CD14-positive monocyte (primary cell): ENCODE results near the gene CCDC141. TPM values are rescaled to one million over a fixed set of nuclear protein-coding genes. Genes with fewer than 3 reads are reported as not detected.

Experiments used
- DNase-seq, 3 donors: peaks; one replicate each; pipeline ENCODE4 v3.0.0-alpha.2; 2011 to 2022
- H2AFZ ChIP-seq: 2 replicates; pipeline ENCODE4 v1.6.0; 2012; ENCODE audit warnings: mild to moderate bottlenecking, low read depth, low read length, inconsistent platforms; ENCODE audit not compliant: insufficient read depth, poor library complexity, severe bottlenecking
- H3K27ac ChIP-seq, 2 donors: 1 replicate in 1 of 2; 2 replicates in 1 of 2; pipeline ENCODE4 v1.5.1; 2012 to 2013; ENCODE audit warnings: low read length in 2 of 2, control low read depth in 1 of 2, inconsistent platforms in 1 of 2, low read depth in 1 of 2, mild to moderate bottlenecking in 1 of 2
- H3K27me3 ChIP-seq, 2 donors: one replicate each; pipeline versions ENCODE4 v1.6.0 to v1.6.1; 2011 to 2013; ENCODE audit warnings: low read length in 2 of 2; ENCODE audit not compliant: control insufficient read depth in 2 of 2, insufficient read depth in 2 of 2
- H3K36me3 ChIP-seq, 2 donors: replicated peaks in 1 of 2; 1 replicate in 1 of 2; 2 replicates in 1 of 2; pipeline versions ENCODE4 v1.5.1 to v1.6.1; 2012 to 2013; ENCODE audit warnings: low read length in 2 of 2, control low read depth in 1 of 2, inconsistent platforms in 1 of 2, mild to moderate bottlenecking in 1 of 2; ENCODE audit not compliant: insufficient read depth in 2 of 2, control insufficient read depth in 1 of 2
- H3K4me1 ChIP-seq, 2 donors: 1 replicate in 1 of 2; 2 replicates in 1 of 2; pipeline versions ENCODE4 v1.5.1 to v1.6.1; 2012 to 2013; ENCODE audit warnings: low read length in 2 of 2, control low read depth in 1 of 2, inconsistent platforms in 1 of 2, mild to moderate bottlenecking in 1 of 2, moderate library complexity in 1 of 2; ENCODE audit not compliant: insufficient read depth in 2 of 2, control insufficient read depth in 1 of 2
- H3K4me2 ChIP-seq: replicated peaks from 2 replicates; pipeline ENCODE3; 2012; ENCODE audit warnings: low read length, moderate library complexity, mild to moderate bottlenecking; ENCODE audit not compliant: poor library complexity, severe bottlenecking; ENCODE audit errors: extremely low read depth
- H3K4me3 ChIP-seq, 3 experiments: fragments of 200-600 bp in 1 of 3; sonication (generic) in 1 of 3; replicated peaks in 1 of 3; 1 replicate in 2 of 3; 2 replicates in 1 of 3; pipeline ENCODE4 v1.5.1; 2011 to 2013; ENCODE audit warnings: low read length in 3 of 3, mild to moderate bottlenecking in 3 of 3, control low read depth in 2 of 3, low read depth in 2 of 3, inconsistent platforms in 1 of 3, moderate library complexity in 1 of 3
- H3K79me2 ChIP-seq: 2 replicates; pipeline ENCODE4 v1.6.0; 2012; ENCODE audit warnings: mild to moderate bottlenecking, control low read depth, inconsistent platforms, low read length, moderate library complexity; ENCODE audit not compliant: insufficient read depth
- H3K9ac ChIP-seq: 2 replicates; pipeline ENCODE4 v1.6.0; 2017; ENCODE audit warnings: low read length, mild to moderate bottlenecking; ENCODE audit not compliant: insufficient read depth, poor library complexity, severe bottlenecking
- H3K9me3 ChIP-seq, 2 donors: replicated peaks in 1 of 2; 1 replicate in 1 of 2; 2 replicates in 1 of 2; pipeline versions ENCODE4 v1.5.1 to v1.6.1; 2012 to 2013; ENCODE audit warnings: low read length in 2 of 2, control low read depth in 1 of 2; ENCODE audit not compliant: control insufficient read depth in 1 of 2, insufficient read depth in 1 of 2
- H4K20me1 ChIP-seq: 2 replicates; pipeline ENCODE4 v1.6.0; 2012; ENCODE audit warnings: mild to moderate bottlenecking, low read length, control low read depth, moderate library complexity; ENCODE audit not compliant: insufficient read depth
- H3K27ac Mint-ChIP-seq, 7 donors: one replicate each; pipeline ENCODE4 v1.8.0; 2020; ENCODE audit warnings: mild to moderate bottlenecking in 7 of 7, mixed read lengths in 7 of 7, moderate library complexity in 6 of 7, inconsistent platforms in 2 of 7
- H3K27me3 Mint-ChIP-seq, 3 donors: one replicate each; pipeline ENCODE4 v1.8.0; 2021 to 2022; ENCODE audit warnings: low read depth in 3 of 3, mild to moderate bottlenecking in 3 of 3, mixed read lengths in 3 of 3, moderate library complexity in 3 of 3, inconsistent platforms in 1 of 3
- H3K36me3 Mint-ChIP-seq, 2 donors: one replicate each; pipeline ENCODE4 v1.8.0; 2020; ENCODE audit warnings: mixed read lengths in 2 of 2, inconsistent platforms in 1 of 2, mild to moderate bottlenecking in 1 of 2
- H3K4me1 Mint-ChIP-seq: one replicate; pipeline ENCODE4 v1.8.0; 2020; ENCODE audit warnings: mild to moderate bottlenecking, mixed read lengths
- H3K4me3 Mint-ChIP-seq, 2 donors: one replicate each; pipeline ENCODE4 v1.8.0; 2020; ENCODE audit warnings: mild to moderate bottlenecking in 2 of 2, mixed read lengths in 2 of 2, moderate library complexity in 1 of 2
- H3K9me3 Mint-ChIP-seq, 7 donors: one replicate each; pipeline ENCODE4 v1.8.0; 2020 to 2022; ENCODE audit warnings: mixed read lengths in 7 of 7, mild to moderate bottlenecking in 6 of 7, moderate library complexity in 6 of 7, inconsistent platforms in 2 of 7
- WGBS: methylation state at CpG from one replicate; pipeline ENCODE4 v1.1.5; 2013; ENCODE audit warnings: missing lambda C conversion rate; ENCODE audit not compliant: insufficient coverage; 5-methylcytosine and 5-hydroxymethylcytosine counted together
- intact Hi-C, 2 donors: fragments of 100-400 bp; cut with micrococcal nuclease; formaldehyde crosslinking; loops; one replicate each; pipeline versions ENCODE4 v1.15.0 to v1.15.1; 2023
- polyA plus RNA-seq, 3 donors: library from polyadenylated mRNA; depleted of rRNA in 1 of 3; unstranded in 2 of 3; stranded (reverse) in 1 of 3; fragments of 300-500 nt in 2 of 3; fragments of >200 nt in 1 of 3; fragmentation: Illumina TruSeq in 2 of 3; gene quantifications; 1 replicate in 2 of 3; 2 replicates in 1 of 3; pipeline ENCODE4 v1.2.3, GENCODE V29; 2012 to 2021
- TF ChIP-seq, protein P1 (sequence below): fragments of 200-600 bp; IDR thresholded peaks from one replicate; pipeline ENCODE4 v1.8.0; 2022; ENCODE audit warnings: antibody characterized with exemption, mild to moderate bottlenecking

CCDC141 gene
- polyA plus RNA-seq, 3 donors = not detected

DNA sequence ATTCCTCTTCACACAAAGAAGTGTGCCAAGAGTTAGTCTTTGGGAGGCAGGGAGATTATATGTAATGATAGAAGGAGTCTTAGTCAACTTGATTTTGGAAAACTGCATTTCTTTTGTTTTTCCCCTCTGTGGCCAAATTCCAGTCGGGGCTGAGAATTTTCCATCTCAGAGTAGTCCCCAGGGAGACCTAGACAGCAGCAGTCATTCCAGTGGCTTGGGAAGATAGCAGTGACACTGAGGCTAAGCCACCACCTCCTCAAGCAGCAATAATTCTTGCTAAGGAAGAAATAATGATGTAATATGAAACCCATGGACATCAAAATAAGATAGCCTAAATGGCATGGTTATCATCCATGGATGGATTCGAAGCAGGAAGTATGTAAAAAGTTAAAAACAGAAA, 21.0 kb upstream of the CCDC141 start:
- H3K36me3 ChIP-seq = no peaks in the 10 kb centered on the region
- H3K27ac Mint-ChIP-seq = no peak overlapping the region
- no peak overlapping the region for H3K4me3 ChIP-seq
- H3K79me2 ChIP-seq = no peaks in the 10 kb centered on the region
- intact Hi-C loops = no loop called here
- no peaks in the 10 kb centered on the region for H3K27me3 Mint-ChIP-seq
- TF ChIP-seq, protein P1, sequence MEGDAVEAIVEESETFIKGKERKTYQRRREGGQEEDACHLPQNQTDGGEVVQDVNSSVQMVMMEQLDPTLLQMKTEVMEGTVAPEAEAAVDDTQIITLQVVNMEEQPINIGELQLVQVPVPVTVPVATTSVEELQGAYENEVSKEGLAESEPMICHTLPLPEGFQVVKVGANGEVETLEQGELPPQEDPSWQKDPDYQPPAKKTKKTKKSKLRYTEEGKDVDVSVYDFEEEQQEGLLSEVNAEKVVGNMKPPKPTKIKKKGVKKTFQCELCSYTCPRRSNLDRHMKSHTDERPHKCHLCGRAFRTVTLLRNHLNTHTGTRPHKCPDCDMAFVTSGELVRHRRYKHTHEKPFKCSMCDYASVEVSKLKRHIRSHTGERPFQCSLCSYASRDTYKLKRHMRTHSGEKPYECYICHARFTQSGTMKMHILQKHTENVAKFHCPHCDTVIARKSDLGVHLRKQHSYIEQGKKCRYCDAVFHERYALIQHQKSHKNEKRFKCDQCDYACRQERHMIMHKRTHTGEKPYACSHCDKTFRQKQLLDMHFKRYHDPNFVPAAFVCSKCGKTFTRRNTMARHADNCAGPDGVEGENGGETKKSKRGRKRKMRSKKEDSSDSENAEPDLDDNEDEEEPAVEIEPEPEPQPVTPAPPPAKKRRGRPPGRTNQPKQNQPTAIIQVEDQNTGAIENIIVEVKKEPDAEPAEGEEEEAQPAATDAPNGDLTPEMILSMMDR = no peak
- no peak for DNase-seq
- no peaks in the 10 kb centered on the region for H3K27me3 ChIP-seq
- no peaks in the 10 kb centered on the region for H3K4me1 ChIP-seq
- H3K9ac ChIP-seq = no peak overlapping the region
- WGBS = no CpG with 5 or more reads among the region's 2 CpGs
- H3K9me3 Mint-ChIP-seq = peaks cover 12 to 22% (median 19%) of the 10 kb centered on the region in 7 donors
- peaks cover 11 to 22% of the 10 kb centered on the region in 2 donors for H3K9me3 ChIP-seq
- H3K4me3 Mint-ChIP-seq = no peak overlapping the region
- no peak overlapping the region for H2AFZ ChIP-seq
- no peaks in the 10 kb centered on the region for H3K36me3 Mint-ChIP-seq
- H4K20me1 ChIP-seq = no peaks in the 10 kb centered on the region
- no peak overlapping the region for H3K27ac ChIP-seq
- H3K4me2 ChIP-seq = no peak overlapping the region
- H3K4me1 Mint-ChIP-seq = no peaks in the 10 kb centered on the region

DNA sequence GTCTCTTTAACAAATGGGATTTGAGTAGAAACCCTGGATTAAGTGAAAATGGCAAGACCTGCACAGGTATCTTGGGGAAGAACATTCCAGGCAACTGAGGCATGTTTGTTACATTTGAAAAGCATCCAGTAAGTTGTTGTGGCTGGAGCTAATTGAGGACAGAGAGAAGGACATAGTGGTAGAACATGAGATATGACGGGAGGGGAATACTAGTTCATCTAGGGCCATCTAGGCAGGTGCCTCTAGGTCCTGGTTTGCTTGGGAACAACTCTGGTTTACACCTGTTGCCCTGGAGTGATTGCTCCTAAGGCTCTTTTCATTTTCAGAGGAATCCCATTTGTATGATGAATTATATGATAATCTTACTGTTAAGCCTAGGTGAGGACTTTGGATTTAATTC, 19.7 kb upstream of the CCDC141 start:
- Histone ChIP-seq H3K9me3 (peaks cover 11 to 18% of the 10 kb centered on the region in 2 donors), H3K4me1 (no peaks in the 10 kb centered on the region), H2AFZ (no peak overlapping the region), H3K4me3 (no peak overlapping the region), H3K27me3 (no peaks in the 10 kb centered on the region), H3K4me2 (no peak overlapping the region), H3K9ac (no peak overlapping the region), H3K79me2 (no peaks in the 10 kb centered on the region), H3K27ac (no peak overlapping the region), H3K36me3 (no peaks in the 10 kb centered on the region), H4K20me1 (no peaks in the 10 kb centered on the region)
- Mint-ChIP-seq H3K36me3 (no peaks in the 10 kb centered on the region), H3K4me1 (no peaks in the 10 kb centered on the region), H3K4me3 (no peak overlapping the region), H3K27ac (no peak overlapping the region), H3K27me3 (no peaks in the 10 kb centered on the region), H3K9me3 (peaks cover 13 to 28% (median 19%) of the 10 kb centered on the region in 7 donors)
- TF ChIP-seq, protein P1 = no peak
- intact Hi-C loops = no loop called here
- DNase-seq = no peak
- WGBS = no CpG with 5 or more reads among the region's 1 CpG
